Measurements from ENCODE around the gene MACROD2.
"Not testable (repeated sequence)": the region's sequence is repeated elsewhere in the genome, so short reads cannot be mapped to it uniquely, and the experiment has no call there.

MACROD2 gene

GRCh38 chr20:15759594-15759993, 1764.3 kb downstream of the MACROD2 start:
- peak; percentile 51 for DNase-seq

DNA sequence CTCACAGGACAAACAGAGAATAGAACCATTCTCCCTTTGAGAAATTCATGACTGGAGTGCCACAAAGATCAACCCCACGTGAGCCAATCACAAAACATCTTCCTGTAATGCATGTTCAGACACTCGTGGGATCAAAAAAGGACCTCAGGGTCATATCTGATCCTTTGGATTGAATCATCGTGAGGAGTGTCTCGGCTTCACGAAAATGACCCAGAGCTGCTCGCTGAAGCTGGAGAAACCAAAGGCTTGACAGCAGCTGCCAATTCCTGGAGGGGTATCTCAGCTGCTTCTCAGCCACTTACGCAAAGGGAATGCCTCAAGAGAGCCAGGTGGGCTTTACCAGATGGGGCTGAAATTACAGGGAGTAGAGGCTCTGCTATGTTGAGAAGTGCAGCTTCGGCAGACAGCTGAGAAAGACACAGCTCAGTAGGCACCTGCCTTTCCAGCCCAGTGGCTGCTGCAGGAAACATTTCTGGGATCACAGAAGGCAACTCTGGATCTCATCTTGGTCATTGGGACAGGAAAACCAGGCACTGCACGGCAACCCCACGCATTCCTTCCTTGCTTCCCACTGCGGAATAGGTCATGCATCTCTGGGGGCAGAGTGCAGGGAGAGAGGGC, 1764.8 kb downstream of the MACROD2 start:
- peak; percentile 56 for DNase-seq

DNA sequence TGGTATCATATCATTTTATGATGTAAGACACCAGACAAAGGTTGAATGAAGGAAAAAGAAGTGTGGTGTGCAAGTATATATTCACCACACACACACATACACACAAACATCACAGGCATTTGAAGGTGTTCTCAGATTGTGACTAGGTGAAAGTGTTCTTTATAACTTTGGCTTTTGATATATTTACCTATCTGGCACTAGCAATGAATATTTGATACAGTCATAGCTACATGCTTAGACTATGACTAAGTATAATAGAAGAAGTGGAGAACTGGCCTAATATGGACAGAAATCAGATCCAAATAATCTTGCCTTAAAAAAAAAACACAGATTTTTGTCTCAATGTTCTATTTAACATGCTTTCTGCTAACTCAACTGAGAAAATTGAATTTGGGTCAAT, 1768.0 kb downstream of the MACROD2 start:
- no peak for DNase-seq

DNA sequence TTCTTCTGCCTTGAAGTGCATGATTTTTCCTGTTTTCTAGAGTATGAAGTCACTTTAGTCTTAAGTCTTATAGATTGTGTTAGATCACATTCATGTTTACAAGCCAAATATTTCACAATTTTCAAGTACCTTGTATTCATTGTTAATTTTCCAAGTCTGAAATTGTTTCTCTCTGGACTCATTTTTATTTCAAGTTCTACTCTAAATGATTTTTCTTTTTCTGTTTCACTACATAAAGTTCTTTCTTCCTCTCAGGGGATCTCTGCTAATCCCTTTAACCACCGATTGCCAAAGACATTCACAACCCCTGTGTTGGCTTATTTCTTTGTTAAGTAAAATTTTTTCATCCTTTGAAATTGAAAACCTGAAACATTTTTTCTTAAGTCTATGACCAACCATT, 1772.3 kb downstream of the MACROD2 start:
- no peak for DNase-seq

- no peak for DNase-seq
Observed at GRCh38 chr20:15767999-15768741, 1772.9 kb downstream of the MACROD2 start.

DNA sequence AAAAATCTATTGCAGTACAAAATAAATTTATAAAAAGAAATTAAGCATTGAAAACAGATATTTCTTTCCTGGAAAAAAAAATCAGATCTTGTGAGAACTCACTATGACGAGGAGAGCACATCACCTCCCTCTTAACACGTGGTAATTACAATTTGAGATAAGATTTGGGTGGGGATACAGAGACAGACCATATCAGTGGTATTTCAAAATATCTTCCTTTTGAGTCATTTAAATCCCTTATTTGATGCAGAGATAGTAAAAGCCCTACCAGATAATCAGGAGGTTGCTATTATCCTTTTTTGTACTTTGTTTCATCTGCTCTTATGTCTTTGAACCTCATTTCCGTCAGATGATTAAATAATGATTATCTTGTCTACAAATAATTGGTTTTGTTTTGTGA, 1777.5 kb downstream of the MACROD2 start:
- no peak for DNase-seq

DNA sequence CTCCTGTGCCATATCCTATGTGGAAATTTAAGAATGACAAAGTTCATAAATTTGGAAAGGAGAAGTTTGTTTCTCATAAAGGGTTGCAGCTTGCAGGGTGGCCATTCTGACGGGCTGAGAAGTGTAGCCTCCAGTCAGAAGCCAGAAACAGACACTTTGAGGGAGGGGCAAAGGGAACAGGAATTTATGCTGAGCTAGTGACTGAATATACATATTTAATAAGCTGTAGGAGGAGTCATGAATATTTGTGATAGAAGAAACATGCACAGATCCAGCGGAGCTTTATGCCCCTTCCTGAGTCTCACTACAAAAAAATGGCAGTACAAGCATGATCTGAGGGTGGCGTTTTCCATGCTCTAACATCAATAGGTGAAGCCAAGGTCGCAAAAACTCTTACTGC, 1779.6 kb downstream of the MACROD2 start:
- DNase-seq, result no peak

DNA sequence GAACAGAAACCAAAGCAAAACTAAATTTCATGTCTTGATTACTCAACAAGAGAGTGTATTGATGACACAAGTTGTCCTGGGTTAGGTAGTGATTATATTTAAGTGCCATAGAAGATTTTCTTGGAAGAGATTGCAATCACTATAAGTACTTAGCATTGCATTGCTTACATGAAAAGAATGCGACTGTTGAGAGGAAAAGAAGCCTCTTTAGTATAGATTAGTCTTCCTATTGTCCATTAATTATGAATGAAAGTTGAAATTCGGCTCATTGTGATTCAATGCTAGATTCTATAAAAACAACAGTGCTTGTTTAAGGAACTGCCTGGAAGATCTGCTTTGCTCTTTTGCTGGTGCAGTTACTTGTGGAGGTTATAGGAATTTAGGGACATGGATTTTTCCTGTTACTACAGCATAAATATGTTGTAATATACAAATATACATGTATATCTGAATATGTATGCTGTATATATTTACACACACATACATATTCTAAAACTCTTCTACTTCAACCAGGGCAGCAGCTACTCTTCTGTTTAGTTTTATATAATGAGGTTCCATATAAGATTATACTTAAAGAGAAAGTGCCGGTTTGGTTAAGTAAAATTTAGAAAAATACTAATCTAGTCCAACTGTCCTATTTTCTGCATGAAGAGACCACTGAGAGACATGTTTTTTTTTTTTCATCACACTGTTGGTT, 1781.6 kb downstream of the MACROD2 start:
- DNase-seq, result no peak

DNA sequence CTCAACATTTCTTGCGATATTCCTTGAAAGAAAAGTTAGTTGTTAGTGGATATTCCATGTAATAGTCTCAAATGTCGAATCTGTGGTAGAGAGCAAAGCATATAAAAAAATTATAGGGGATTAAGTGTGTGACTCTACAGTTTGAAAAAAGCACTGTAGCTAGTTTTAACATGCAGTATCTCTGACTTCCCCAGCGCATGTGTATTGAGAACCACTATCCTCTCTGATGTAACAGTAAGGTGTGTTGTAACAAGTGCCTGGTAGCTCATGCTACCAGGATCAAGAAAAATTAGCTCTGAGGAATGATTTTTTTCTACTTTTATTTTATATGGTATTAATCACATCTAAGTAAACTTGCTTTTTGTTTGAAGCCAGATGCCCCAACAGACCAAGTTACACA, 1788.7 kb downstream of the MACROD2 start:
- DNase-seq, result no peak

DNA sequence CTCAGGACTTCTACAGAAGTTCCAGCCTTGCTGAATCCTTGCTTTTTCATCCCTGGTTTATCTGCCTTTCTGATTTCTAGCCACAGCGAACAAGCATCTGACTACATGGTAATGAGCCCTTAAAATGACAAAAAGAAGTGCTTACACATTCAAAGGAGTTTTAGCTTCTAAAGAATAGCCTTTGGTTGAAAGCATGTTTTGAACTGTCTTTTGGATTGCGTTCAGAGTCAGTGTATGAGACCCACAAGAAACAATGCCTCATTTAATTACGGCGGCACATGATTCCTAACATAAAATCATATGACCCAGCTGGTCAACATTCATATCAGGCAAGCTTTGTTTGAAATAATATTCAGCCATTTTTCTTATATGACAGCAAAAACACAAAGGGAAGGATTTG, 1793.8 kb downstream of the MACROD2 start:
- no peak for DNase-seq

GRCh38 chr20:15792855-15793254, 1797.5 kb downstream of the MACROD2 start:
- DNase-seq, result no peak

- no peak for DNase-seq
Observed at GRCh38 chr20:15794409-15794808, 1799.1 kb downstream of the MACROD2 start.

- DNase-seq, result no peak
Observed at GRCh38 chr20:15795305-15796019, 1800.1 kb downstream of the MACROD2 start.

DNA sequence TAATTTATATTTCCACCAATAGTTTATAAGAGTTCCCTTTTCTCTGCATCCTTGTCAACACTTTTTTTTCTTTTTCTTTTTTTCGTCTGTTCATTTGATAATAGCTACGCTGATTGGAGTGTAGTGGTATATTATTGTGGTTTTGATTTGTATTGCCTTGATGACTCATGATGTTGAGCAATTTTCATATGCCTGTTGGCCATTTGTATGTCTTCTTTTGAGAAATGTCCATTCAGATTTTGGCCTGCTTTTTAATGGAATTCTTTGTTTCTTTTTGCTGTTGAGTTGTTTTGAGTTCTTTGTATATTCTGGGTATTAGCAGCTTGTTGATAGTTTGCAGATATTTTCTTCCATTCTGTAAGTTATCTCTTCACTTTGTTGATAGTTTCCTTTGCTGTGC, 1804.6 kb downstream of the MACROD2 start:
- DNase-seq, result no peak

DNA sequence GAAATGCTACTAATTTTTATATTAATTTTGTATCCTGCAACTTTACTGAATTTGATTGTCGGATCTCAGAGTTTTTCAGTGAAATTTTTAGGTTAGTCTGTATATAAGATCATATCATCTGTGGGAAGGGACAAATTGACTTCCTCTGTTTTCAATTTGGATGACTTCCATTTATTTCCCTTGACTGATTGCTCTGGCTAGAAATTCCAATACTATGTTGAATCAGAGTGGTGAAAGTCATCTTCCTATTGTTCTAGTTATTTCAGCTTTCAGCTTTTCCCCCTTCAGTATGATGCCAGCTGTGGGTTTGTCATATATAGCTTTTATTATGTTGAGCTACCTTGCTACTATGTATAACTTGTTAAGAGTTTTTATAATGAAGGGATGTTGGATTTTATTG, 1806.7 kb downstream of the MACROD2 start:
- DNase-seq, result no peak

DNA sequence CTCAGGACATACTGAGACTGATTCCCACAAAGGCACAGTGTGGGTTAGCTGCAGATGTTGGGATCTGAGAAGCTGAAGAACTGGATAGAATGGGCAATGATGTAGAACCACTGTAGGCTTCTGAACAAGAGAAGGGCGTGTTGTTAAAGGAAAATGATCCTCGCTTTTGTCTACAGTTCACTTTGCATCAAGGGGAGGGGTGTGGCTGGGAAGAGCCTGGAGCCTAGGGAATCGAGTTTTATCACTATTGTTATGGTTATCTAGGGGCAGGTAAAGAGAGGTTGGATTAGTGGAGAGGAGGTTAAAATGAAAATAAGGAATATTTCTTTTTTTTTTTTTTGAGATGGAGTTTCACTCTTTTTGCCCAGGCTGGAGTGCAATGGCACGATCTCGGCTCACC, 1809.8 kb downstream of the MACROD2 start:
- no peak for DNase-seq

DNA sequence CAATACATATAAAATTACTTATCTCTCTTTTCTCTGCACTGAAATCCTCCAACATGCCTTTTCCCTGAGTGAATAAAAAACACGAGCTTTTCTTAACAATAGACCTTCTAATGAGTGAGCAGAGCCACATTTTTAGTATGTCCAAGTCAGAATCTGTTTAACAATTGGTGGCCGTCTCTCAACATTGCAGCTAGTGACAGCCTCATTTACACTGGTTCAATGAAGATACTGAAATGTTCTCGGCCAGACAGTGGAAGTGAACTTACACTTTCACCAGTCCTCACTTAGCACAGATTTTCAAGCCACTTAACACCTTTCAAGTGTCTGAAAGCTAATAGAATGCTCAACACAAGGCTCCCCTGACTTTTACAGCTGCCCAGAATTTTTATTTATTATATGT, 1810.8 kb downstream of the MACROD2 start:
- DNase-seq, result no peak

DNA sequence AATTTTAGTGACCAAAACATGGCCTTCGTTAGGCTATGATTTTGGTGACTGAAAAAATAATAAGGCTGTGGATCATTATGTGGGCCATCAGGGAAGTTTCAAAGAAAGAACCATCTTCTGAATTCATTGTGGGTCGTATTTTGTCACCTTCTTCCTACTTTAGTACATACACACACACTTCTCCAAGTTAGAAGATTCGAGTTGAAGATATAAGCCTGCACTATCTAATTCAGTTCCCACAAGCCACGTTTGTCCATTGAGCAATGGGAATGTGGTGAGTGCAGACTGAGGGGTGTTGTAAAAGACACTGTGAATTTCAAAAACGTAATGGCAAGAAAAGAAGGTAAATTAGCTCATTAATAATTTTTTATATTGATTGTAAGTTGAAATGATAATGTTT, 1812.0 kb downstream of the MACROD2 start:
- DNase-seq, result no peak

DNA sequence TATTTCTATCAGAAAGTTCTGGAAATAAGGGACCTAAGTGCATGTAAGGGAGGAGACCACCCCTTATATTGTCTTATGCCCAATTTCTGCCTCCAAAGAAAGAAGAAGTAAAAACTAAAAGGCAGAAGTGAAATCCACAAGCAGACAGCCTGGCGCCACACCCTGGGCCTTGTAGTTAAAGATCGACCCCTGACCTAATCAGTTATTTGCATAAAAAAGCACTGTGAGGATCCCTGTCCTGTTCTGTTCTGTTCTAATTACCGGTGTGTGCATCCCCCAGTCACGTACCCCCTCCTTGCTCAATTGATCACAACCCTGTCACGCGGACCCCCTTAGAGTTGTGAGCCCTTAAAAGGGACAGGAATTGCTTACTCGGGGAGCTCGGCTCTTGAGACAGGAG, 1812.5 kb downstream of the MACROD2 start:
- DNase-seq, result not testable (repeated sequence)

GRCh38 chr20:15811951-15812350, 1816.6 kb downstream of the MACROD2 start:
- no peak for DNase-seq

- DNase-seq, result no peak
Observed at GRCh38 chr20:15812696-15813095, 1817.4 kb downstream of the MACROD2 start.

DNA sequence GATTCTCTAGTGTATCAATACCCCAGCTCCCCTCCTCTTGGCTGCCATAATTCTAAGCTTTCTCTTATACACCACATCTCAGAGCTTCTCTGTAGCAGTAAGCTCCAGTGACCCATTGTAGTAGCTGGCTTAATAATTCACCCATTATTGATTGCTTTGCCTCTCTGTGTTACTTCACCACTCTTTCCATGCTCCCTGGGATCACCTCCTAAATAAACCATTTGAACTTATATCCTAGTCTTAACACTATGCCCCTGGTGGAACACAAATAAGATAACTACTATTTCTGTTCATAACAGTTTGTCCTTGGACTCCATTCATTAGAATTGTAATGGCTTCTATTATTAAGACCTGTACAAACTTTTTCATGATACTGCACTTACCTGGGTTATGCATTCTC, 1819.0 kb downstream of the MACROD2 start:
- DNase-seq, result no peak

- DNase-seq, result no peak
Observed at GRCh38 chr20:15814911-15815310, 1819.6 kb downstream of the MACROD2 start.

DNA sequence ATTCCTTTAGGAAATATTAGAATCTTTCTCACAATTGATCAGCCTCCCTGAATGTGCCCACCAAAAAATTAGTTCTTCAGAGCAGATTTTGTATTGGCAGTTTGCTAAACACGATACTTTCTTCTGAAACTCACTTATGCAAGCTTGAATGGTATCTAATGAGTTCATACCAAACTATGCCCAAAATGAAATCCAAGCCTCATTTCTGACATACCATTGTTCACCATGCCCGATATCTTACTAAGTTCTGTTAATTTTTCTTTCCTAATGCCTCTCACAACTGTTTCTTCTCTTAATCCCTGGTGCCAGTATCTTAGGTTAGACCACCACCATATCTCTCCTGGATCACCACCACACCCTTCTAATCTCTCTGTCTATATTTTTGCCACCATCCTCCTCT, 1822.0 kb downstream of the MACROD2 start:
- DNase-seq, result no peak

Data from right forelimb (tissue), 1 donor.